Neural cell (in vitro differentiated cells): ENCODE measurements around the gene SLC22A6. TPM values are rescaled to one million over a fixed set of nuclear protein-coding genes. Genes with fewer than 3 reads are reported as not detected.

Experiments
- H2AFZ ChIP-seq: fragments of 200-600, 300-800 bp; sonication (generic), shearing (Covaris generic); 2 replicates; pipeline ENCODE4 v1.6.0; 2014; ENCODE audit warnings: low read depth, mild to moderate bottlenecking, antibody characterized with exemption, low read length, moderate library complexity
- H3F3A ChIP-seq: fragments of 200-600 bp; shearing (Covaris generic); 2 replicates; pipeline ENCODE4 v1.6.1; 2016; ENCODE audit warnings: mild to moderate bottlenecking, moderate library complexity, mixed read lengths, antibody characterized with exemption, low read length; ENCODE audit not compliant: insufficient read depth, poor library complexity, severe bottlenecking
- H3K27ac ChIP-seq: fragments of 200-600, 300-800 bp; sonication (generic), shearing (Covaris generic); 2 replicates; pipeline ENCODE4 v1.5.1; 2014; ENCODE audit warnings: mild to moderate bottlenecking, low read length, moderate library complexity
- H3K27me3 ChIP-seq: fragments of 300-800, 200-600 bp; sonication (generic), shearing (Covaris generic); 2 replicates; pipeline ENCODE4 v1.6.0; 2014; ENCODE audit warnings: mild to moderate bottlenecking, low read depth, low read length, moderate library complexity; ENCODE audit not compliant: insufficient read depth
- H3K36me3 ChIP-seq: fragments of 300-800, 200-600 bp; sonication (generic), shearing (Covaris generic); 2 replicates; pipeline ENCODE4 v1.5.1; 2014; ENCODE audit warnings: mild to moderate bottlenecking, antibody characterized with exemption, low read length, moderate library complexity; ENCODE audit not compliant: insufficient read depth
- H3K4me2 ChIP-seq: fragments of 300-800, 200-600 bp; sonication (generic), shearing (Covaris generic); 2 replicates; pipeline ENCODE4 v1.6.0; 2014; ENCODE audit warnings: mild to moderate bottlenecking, low read length
- H3K4me3 ChIP-seq: fragments of 300-800, 200-600 bp; sonication (generic), shearing (Covaris generic); 2 replicates; pipeline ENCODE4 v1.5.1; 2014; ENCODE audit warnings: mild to moderate bottlenecking, low read length, moderate library complexity
- H3K79me2 ChIP-seq: fragments of 200-600 bp; shearing (Covaris generic); replicated peaks from 2 replicates; pipeline ENCODE4 v1.6.0; 2014; ENCODE audit warnings: mild to moderate bottlenecking, low read length, moderate library complexity; ENCODE audit not compliant: insufficient read depth
- H3K9ac ChIP-seq: fragments of 300-800, 200-600 bp; sonication (generic), shearing (Covaris generic); 2 replicates; pipeline ENCODE4 v1.6.1; 2016; ENCODE audit warnings: mild to moderate bottlenecking, low read length, mixed read lengths
- H3K9me2 ChIP-seq: fragments of 200-600 bp; shearing (Covaris generic); 2 replicates; pipeline ENCODE4 v1.6.1; 2016; ENCODE audit warnings: mild to moderate bottlenecking, low read length, mixed read lengths; ENCODE audit not compliant: insufficient read depth
- H3K9me3 ChIP-seq: fragments of 200-600, 300-800 bp; sonication (generic), shearing (Covaris generic); 2 replicates; pipeline ENCODE4 v1.6.1; 2016; ENCODE audit warnings: mild to moderate bottlenecking, mixed run types, low read length, moderate library complexity, mixed read lengths
- H4K20me1 ChIP-seq: fragments of 200-600 bp; shearing (Covaris generic); 2 replicates; pipeline ENCODE4 v1.6.1; 2016; ENCODE audit warnings: mild to moderate bottlenecking, mixed run types; ENCODE audit not compliant: insufficient read depth
- EP300 ChIP-seq: fragments of 450-650 bp; conservative IDR thresholded peaks from 2 replicates; pipeline ENCODE4 v1.6.1; 2014; ENCODE audit warnings: antibody characterized with exemption, mild to moderate bottlenecking, moderate library complexity; ENCODE audit not compliant: poor library complexity, severe bottlenecking
- EZH2 ChIP-seq: fragments of 200-600, 300-800 bp; shearing (Covaris generic), sonication (generic); IDR thresholded peaks from 2 replicates; pipeline ENCODE4 v1.6.1; 2014; ENCODE audit warnings: antibody characterized with exemption, low read length, borderline replicate concordance, mild to moderate bottlenecking; ENCODE audit not compliant: insufficient read depth, poor library complexity, severe bottlenecking
- MXI1 ChIP-seq: fragments of 450-650 bp; conservative IDR thresholded peaks from 2 replicates; pipeline ENCODE4 v1.6.1; 2014; ENCODE audit warnings: antibody characterized with exemption, mild to moderate bottlenecking; ENCODE audit not compliant: poor library complexity, severe bottlenecking
- POLR2AphosphoS5 ChIP-seq: IDR thresholded peaks from 2 replicates; pipeline ENCODE4 v1.6.1; 2012
- RAD21 ChIP-seq: fragments of 450-650 bp; conservative IDR thresholded peaks from 2 replicates; pipeline ENCODE4 v1.6.1; 2014; ENCODE audit warnings: antibody characterized with exemption, mild to moderate bottlenecking, moderate library complexity
- SMC3 ChIP-seq: fragments of 450-650 bp; conservative IDR thresholded peaks from 2 replicates; pipeline ENCODE4 v1.6.1; 2014; ENCODE audit warnings: antibody characterized with exemption, mild to moderate bottlenecking, moderate library complexity; ENCODE audit not compliant: poor library complexity
- TAF1 ChIP-seq: IDR thresholded peaks from 2 replicates; pipeline ENCODE4 v1.6.1; 2012; ENCODE audit warnings: low read depth
- polyA plus RNA-seq: library from polyadenylated mRNA; depleted of rRNA; stranded (reverse); fragments of >200 nt; gene quantifications from 2 replicates; pipeline ENCODE4 v1.2.3, GENCODE V29; 2014
- TF ChIP-seq, protein P1 (sequence below): fragments of 450-650 bp; IDR thresholded peaks from 2 replicates; pipeline ENCODE4 v1.5.1; 2014; ENCODE audit warnings: antibody characterized with exemption, mild to moderate bottlenecking, moderate library complexity; ENCODE audit not compliant: poor library complexity, severe bottlenecking
- TF ChIP-seq, protein P2 (sequence below): IDR thresholded peaks from 2 replicates; pipeline ENCODE4 v1.6.1; 2012; ENCODE audit warnings: borderline replicate concordance

SLC22A6 gene
- polyA plus RNA-seq, 1 donor from 2014 or later: not detected

GRCh38 chr11:62981743-62982142 is 3.0 kb downstream of the SLC22A6 start:
- no peak overlapping the region for H3K9ac ChIP-seq
- no peaks in the 10 kb centered on the region for H3K9me2 ChIP-seq
- H3K9me3 ChIP-seq: no peaks in the 10 kb centered on the region
- H3K4me2 ChIP-seq: no peak overlapping the region
- no peaks in the 10 kb centered on the region for H3F3A ChIP-seq
- no peak overlapping the region for H2AFZ ChIP-seq
- H3K36me3 ChIP-seq: no peaks in the 10 kb centered on the region
- TF ChIP-seq EP300 (no peak), EZH2 (no peak), POLR2AphosphoS5 (no peak), SMC3 (no peak)
- H3K27ac ChIP-seq: no peak overlapping the region
- no peaks in the 10 kb centered on the region for H3K27me3 ChIP-seq
- no peaks in the 10 kb centered on the region for H3K79me2 ChIP-seq
- no peaks in the 10 kb centered on the region for H4K20me1 ChIP-seq
- no peak overlapping the region for H3K4me3 ChIP-seq

- H4K20me1 ChIP-seq: no peaks in the 10 kb centered on the region
- H3K9ac ChIP-seq: no peak overlapping the region
- H3K27me3 ChIP-seq: no peaks in the 10 kb centered on the region
- H3K36me3 ChIP-seq: no peaks in the 10 kb centered on the region
- no peaks in the 10 kb centered on the region for H3K9me3 ChIP-seq
- TF ChIP-seq RAD21: no peak
- TF ChIP-seq, protein P1, sequence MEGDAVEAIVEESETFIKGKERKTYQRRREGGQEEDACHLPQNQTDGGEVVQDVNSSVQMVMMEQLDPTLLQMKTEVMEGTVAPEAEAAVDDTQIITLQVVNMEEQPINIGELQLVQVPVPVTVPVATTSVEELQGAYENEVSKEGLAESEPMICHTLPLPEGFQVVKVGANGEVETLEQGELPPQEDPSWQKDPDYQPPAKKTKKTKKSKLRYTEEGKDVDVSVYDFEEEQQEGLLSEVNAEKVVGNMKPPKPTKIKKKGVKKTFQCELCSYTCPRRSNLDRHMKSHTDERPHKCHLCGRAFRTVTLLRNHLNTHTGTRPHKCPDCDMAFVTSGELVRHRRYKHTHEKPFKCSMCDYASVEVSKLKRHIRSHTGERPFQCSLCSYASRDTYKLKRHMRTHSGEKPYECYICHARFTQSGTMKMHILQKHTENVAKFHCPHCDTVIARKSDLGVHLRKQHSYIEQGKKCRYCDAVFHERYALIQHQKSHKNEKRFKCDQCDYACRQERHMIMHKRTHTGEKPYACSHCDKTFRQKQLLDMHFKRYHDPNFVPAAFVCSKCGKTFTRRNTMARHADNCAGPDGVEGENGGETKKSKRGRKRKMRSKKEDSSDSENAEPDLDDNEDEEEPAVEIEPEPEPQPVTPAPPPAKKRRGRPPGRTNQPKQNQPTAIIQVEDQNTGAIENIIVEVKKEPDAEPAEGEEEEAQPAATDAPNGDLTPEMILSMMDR: no peak
- TF ChIP-seq EZH2: no peak
- no peak for TF ChIP-seq TAF1
- no peak for TF ChIP-seq POLR2AphosphoS5
- no peak for TF ChIP-seq MXI1
- TF ChIP-seq SMC3: no peak
- TF ChIP-seq, protein P2, sequence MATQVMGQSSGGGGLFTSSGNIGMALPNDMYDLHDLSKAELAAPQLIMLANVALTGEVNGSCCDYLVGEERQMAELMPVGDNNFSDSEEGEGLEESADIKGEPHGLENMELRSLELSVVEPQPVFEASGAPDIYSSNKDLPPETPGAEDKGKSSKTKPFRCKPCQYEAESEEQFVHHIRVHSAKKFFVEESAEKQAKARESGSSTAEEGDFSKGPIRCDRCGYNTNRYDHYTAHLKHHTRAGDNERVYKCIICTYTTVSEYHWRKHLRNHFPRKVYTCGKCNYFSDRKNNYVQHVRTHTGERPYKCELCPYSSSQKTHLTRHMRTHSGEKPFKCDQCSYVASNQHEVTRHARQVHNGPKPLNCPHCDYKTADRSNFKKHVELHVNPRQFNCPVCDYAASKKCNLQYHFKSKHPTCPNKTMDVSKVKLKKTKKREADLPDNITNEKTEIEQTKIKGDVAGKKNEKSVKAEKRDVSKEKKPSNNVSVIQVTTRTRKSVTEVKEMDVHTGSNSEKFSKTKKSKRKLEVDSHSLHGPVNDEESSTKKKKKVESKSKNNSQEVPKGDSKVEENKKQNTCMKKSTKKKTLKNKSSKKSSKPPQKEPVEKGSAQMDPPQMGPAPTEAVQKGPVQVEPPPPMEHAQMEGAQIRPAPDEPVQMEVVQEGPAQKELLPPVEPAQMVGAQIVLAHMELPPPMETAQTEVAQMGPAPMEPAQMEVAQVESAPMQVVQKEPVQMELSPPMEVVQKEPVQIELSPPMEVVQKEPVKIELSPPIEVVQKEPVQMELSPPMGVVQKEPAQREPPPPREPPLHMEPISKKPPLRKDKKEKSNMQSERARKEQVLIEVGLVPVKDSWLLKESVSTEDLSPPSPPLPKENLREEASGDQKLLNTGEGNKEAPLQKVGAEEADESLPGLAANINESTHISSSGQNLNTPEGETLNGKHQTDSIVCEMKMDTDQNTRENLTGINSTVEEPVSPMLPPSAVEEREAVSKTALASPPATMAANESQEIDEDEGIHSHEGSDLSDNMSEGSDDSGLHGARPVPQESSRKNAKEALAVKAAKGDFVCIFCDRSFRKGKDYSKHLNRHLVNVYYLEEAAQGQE: no peak
- TF ChIP-seq EP300: no peak
- H3K9me2 ChIP-seq: no peaks in the 10 kb centered on the region
- no peak overlapping the region for H3K27ac ChIP-seq
- no peak overlapping the region for H3K4me3 ChIP-seq
- no peak overlapping the region for H2AFZ ChIP-seq
- H3K4me2 ChIP-seq: no peak overlapping the region
- H3K79me2 ChIP-seq: no peaks in the 10 kb centered on the region
- H3F3A ChIP-seq: no peaks in the 10 kb centered on the region
These were observed 4.5 kb downstream of the SLC22A6 start for GRCh38 chr11:62980133-62980760.
